ENCODE data around the gene SH3RF3. TPM values are rescaled to one million over a fixed set of nuclear protein-coding genes. Genes with fewer than 3 reads are reported as not detected.

Gene SH3RF3
- total RNA-seq, 4 donors from 2014 or later: 2.4 to 5.5 (median 2.9) TPM

GRCh38 chr2:109395494-109396201 is 266.6 kb downstream of the SH3RF3 start:
- no peak for TF ChIP-seq POLR2A (IDR thresholded peaks at IDR 0.05)
- TF ChIP-seq, protein P1, sequence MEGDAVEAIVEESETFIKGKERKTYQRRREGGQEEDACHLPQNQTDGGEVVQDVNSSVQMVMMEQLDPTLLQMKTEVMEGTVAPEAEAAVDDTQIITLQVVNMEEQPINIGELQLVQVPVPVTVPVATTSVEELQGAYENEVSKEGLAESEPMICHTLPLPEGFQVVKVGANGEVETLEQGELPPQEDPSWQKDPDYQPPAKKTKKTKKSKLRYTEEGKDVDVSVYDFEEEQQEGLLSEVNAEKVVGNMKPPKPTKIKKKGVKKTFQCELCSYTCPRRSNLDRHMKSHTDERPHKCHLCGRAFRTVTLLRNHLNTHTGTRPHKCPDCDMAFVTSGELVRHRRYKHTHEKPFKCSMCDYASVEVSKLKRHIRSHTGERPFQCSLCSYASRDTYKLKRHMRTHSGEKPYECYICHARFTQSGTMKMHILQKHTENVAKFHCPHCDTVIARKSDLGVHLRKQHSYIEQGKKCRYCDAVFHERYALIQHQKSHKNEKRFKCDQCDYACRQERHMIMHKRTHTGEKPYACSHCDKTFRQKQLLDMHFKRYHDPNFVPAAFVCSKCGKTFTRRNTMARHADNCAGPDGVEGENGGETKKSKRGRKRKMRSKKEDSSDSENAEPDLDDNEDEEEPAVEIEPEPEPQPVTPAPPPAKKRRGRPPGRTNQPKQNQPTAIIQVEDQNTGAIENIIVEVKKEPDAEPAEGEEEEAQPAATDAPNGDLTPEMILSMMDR (IDR thresholded peaks at IDR 0.05): no peak
- Histone ChIP-seq H3K36me3 (no peaks in the 10 kb centered on the region), H3K27ac (no peak overlapping the region), H3K4me1 (peaks cover 0 to 11% (median 0%) of the 10 kb centered on the region in 3 donors), H3K27me3 (no peaks in the 10 kb centered on the region), H3K9me3 (no peaks in the 10 kb centered on the region), H3K4me3 (no peak overlapping the region)
- intact Hi-C loops (cut with DNase I): no loop called here
- WGBS, 2 donors: 81 to 89% methylated on average over 5 to 12 of the region's 15 CpGs
- DNase-seq: no peak

GRCh38 chr2:109396202-109397180 is 267.5 kb downstream of the SH3RF3 start:
- no peak for TF ChIP-seq POLR2A (IDR thresholded peaks at IDR 0.05)
- TF ChIP-seq, protein P1 (IDR thresholded peaks at IDR 0.05): no peak
- 63 to 69% methylated on average over 12 to 14 of the region's 15 CpGs for WGBS, 2 donors
- H3K4me3 ChIP-seq: no peak overlapping the region
- H3K27ac ChIP-seq: no peak overlapping the region
- H3K27me3 ChIP-seq: no peaks in the 10 kb centered on the region
- H3K4me1 ChIP-seq: peaks cover 0 to 11% (median 0%) of the 10 kb centered on the region in 3 donors
- intact Hi-C loops (cut with DNase I): no loop called here
- DNase-seq: no peak
- H3K9me3 ChIP-seq: no peaks in the 10 kb centered on the region
- H3K36me3 ChIP-seq: no peaks in the 10 kb centered on the region

GRCh38 chr2:109397893-109398292 is 268.9 kb downstream of the SH3RF3 start:
- no peak overlapping the region for H3K27ac ChIP-seq
- no peak for TF ChIP-seq POLR2A (IDR thresholded peaks at IDR 0.05)
- TF ChIP-seq, protein P1 (IDR thresholded peaks at IDR 0.05): no peak
- no peak for DNase-seq
- no peaks in the 10 kb centered on the region for H3K27me3 ChIP-seq
- peaks cover 0 to 11% (median 0%) of the 10 kb centered on the region in 3 donors for H3K4me1 ChIP-seq
- H3K36me3 ChIP-seq: no peaks in the 10 kb centered on the region
- H3K4me3 ChIP-seq: no peak overlapping the region
- 83 to 88% methylated on average over 5 to 8 of the region's 9 CpGs for WGBS, 2 donors
- no peaks in the 10 kb centered on the region for H3K9me3 ChIP-seq
- intact Hi-C loops (cut with DNase I): no loop called here

GRCh38 chr2:109398366-109399015 is 269.5 kb downstream of the SH3RF3 start:
- 92% methylated on average over 5 of the region's 22 CpGs for WGBS, 2 donors
- Histone ChIP-seq H3K4me3 (no peak overlapping the region), H3K4me1 (peaks cover 0 to 16% (median 0%) of the 10 kb centered on the region in 3 donors), H3K27ac (no peak overlapping the region), H3K9me3 (no peaks in the 10 kb centered on the region), H3K27me3 (no peaks in the 10 kb centered on the region), H3K36me3 (no peaks in the 10 kb centered on the region)
- intact Hi-C loops (cut with DNase I): no loop called here
- DNase-seq: no peak
- TF ChIP-seq, protein P1 (IDR thresholded peaks at IDR 0.05): no peak
- no peak for TF ChIP-seq POLR2A (IDR thresholded peaks at IDR 0.05)
